ENCODE measurements around the gene NOL12.
"Not testable (repeated sequence)": the region's sequence is repeated elsewhere in the genome, so short reads cannot be mapped to it uniquely, and the experiment has no call there.

Gene NOL12

DNA sequence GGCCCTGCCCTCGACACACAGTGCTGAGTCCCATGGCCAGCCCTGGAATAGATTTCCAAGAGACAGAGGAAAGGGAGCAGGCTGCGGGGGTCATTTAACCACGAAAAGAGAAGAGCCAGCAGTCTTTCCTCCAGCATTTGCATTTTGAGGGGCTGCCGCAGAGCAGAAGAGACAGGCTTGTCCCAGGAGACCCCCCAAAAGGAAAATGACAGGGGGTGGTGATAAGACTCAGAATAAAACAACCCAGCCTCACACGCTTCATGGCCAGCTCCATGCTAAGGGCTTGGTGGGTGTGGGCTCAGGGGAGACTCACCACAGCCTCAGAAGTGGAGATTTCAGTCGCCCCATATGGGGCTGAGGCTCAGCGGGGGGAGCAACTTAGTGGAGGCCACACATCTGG is 27.6 kb downstream of the NOL12 start:
- DNase-seq (ENCODE audit: low read depth): no peak

DNA sequence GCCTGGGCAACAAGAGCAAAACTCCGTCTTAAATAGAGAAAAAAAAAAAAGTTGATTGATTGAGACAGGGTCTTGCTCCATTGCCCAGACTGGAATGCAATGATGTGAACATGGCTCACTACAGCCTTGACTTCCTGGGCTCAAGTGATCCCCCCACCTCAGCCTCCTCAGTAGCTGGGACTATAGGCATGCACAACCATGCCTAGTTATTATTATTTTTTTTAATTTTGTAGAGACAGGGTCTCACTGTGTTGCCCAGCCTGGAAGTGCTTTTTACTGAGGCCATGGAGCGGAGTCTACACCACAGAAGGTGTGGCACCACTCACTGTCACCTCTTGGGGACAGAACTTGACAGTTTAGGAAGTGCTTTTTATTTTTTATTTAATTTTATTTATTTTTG is 28.5 kb downstream of the NOL12 start:
- DNase-seq (ENCODE audit: low read depth): no peak

DNA sequence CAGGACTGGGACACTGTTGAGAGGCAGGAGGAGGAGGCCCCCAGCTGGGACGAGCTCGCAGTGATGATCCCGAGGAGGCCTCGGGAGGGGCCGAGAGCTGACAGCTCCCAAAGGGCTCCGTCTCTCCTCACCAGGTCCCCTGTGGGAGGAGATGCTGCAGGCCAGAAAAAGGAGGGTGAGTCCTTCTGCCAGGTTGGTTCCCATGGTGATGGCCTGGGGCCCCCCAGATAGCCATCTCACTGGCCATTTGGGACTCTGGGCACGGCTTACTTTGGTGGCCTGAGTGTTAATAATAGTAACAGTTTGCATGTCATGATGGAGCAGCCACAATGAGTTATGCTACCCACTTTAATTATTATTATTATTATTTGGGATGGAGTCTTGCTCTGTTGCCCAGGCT is 29.6 kb downstream of the NOL12 start:
- DNase-seq (ENCODE audit: low read depth): no peak

DNA sequence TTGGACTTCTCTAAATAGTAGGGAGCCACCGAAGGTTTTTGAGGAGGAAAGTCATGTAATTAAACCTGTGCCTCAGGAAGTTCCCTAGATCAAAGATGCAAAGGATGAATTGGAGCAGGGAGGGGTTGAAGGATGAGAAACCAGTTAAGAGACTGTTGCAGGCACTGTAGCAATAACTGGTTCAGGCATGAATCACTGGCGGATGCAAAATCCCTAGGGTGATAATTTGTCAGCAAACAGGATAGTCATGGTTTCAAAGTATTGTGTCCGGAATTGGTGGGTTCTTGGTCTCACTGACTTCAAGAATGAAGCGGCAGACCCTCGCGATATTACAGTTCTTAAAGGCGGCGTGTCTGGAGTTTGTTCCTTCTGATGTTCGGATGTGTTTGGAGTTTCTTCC is 30.6 kb downstream of the NOL12 start:
- DNase-seq (ENCODE audit: low read depth): peak; percentile 50

DNA sequence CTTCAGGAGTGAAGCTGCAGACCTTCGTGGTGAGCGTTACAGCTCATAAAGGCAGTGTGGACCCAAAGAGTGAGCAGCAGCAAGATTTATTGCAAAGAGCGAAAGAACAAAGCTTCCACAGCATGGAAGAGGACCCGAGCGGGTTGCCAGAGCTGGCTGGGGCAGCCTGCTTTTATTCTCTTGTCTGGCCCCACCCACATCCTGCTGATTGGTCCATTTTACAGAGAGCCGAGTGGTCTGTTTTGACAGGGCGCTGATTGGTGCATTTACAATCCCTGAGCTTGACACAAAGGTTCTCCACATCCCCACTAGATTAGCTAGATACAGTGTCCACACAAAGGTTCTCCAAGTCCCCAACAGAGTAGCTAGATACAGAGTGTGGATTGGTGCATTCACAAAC is 31.1 kb downstream of the NOL12 start:
- not testable (repeated sequence) for DNase-seq (ENCODE audit: low read depth)

DNA sequence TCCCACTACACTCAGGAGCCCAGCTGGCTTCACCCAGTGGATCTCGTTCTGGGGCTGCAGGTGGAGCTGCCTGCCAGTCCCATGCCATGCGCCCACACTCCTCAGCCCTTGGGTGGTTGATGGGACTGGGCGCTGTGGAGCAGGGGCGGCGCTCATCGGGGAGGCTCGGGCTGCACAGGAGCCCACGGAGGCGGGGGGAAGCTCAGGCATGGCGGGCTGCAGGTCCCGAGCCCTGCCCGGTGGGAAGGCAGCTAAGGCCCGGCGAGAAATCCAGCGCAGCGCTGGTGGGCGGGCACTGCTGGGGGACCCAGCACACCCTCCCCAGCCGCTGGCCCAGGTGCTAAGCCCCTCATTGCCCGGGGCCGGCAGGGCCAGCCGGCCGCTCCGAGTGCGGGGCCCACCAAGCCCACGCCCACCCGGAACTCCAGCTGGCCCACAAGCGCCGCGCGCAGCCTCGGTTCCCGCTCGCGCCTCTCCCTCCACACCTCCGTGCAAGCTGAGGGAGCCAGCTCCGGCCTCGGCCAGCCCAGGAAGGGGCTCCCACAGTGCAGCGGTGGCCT is 31.7 kb downstream of the NOL12 start:
- DNase-seq (ENCODE audit: low read depth): not testable (repeated sequence)

DNA sequence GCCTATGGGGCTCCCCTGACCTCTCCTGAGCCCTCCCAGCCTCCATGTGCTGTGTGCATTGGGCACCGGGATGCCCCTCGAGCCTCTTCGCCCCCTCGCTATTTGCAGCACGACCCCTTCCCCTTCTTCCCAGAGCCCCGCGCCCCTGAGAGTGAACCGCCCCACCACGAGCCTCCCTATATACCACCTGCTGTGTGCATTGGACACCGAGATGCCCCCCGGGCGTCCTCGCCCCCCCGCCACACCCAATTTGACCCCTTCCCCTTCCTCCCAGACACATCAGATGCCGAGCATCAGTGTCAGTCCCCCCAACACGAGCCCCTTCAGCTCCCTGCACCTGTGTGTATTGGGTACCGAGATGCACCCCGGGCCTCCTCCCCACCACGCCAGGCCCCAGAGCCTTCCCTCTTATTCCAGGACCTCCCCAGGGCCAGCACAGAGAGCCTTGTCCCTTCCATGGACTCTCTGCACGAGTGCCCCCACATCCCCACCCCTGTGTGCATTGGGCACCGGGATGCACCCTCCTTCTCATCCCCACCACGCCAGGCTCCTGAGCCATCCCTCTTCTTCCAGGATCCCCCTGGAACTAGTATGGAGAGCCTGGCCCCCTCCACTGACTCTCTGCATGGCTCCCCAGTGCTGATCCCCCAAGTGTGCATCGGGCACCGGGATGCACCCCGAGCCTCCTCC is 39.6 kb downstream of the NOL12 start:
- DNase-seq (ENCODE audit: low read depth): no peak

DNA sequence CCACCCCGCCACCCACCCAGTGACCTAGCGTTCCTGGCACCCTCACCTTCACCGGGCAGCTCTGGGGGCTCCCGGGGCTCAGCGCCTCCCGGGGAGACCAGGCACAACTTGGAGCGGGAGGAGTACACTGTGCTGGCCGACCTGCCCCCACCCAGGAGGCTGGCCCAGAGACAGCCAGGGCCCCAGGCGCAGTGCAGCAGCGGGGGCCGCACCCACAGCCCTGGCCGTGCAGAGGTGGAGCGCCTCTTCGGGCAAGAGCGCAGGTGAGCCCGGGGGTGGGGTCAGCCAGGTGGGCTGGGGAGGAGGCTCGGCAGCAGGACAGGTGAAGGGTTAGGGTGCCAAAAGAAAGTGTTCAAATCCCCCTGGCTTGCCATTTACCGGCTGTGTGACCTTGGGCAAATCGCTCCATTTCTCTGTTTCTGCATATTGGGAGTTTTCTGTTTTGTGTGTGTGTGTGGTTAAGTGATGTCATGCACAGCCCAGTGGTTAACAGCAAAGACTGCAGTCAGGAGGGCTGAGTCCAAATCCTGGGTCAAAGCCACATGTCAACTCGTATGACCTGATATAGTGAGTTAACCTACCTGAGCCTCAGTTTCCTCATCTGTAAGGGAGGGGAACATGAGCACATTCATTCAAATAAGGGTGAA is 40.2 kb downstream of the NOL12 start:
- DNase-seq (ENCODE audit: low read depth): peak; percentile 40

DNA sequence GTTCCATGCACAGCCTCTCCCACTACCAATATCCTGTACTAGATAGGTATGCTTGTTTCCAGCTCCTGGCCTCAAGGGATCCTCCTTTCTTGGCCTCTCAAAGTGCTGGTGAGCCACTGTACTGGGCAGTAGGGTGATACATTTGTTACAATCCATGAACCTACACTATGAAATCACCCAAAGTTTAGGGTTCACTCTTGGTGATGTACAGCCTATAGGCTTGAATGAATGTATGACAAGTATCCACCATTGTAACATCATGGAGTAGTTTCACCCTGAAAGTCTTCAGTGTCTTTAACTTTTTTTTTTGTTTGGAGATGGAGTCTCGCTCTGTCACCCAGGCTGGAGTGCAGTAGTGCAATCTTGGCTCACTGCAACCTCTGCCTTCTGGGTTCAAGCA is 42.5 kb downstream of the NOL12 start:
- no peak for DNase-seq (ENCODE audit: low read depth)

DNA sequence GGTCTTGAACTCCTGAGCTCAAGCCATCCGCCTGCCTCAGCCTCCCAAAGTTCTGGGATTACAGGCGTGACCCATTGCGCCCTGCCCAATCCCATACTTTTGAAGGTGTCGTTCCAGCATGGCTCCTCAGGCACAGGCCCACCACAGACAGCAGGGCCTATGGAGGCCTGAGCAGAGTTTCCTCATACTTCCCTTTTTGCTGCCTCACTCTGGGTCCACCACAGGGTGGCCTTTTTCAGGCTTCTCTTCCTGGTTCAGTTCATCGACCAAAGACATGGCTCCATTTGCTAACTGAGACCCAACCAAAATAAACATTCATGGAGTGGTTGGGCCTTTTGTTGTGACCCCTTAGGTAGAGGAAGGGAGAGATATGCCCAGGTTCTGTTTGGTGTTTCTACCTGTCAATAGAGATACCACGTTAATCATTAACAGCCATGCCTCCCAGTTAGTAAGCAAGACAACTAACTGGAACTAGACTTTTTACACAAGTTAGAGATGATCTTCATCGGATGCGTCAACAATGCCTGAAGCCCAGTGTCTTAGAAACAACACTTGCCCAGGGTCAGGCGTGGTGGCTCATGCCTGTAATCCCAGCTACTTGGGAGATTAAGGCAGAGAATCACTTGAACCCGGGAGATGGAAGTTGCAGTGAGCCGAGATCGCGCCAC is 45.8 kb downstream of the NOL12 start:
- DNase-seq (ENCODE audit: low read depth): no peak

DNA sequence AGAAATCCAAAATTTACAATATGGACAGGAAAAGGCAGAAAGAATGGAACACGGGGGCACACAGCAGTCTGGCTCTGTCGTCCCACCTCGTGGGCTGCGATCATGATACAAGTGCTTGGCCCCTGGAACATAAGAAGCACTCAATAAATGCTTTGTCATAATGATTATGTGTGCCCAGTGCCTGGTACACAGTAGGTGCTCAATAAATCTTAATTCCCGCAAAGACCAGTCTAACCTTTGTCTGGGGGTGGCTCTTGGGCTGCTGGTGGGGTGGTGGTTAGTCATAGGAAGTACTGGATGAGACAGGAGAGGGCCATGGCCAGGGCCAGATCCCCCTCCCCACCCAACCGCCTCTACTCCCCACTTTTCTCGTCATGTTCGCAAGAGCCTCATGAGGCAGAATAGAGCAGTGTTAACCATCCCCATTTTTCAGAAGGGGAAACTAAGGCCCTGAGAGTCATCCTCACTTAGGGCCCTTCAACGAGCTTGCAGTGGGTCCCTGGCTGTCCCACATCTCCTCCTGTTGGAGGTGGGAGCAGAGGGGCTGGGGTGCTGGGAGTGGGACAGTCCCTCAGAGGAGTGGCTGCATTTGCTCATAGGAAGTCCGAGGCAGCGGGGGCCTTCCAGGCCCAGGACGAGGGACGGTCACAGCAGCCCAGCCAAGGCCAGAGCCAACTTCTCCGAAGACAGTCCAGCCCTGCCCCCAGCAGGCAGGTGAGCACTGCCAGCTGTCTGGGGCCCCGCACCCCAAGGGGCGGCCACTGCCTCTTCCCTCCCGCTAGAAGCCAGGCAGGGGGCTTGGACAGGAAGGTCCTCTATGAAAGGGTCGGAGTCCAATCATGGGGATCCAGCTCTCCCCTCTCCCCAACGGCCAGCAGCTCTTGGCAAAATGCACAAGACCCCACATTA is 46.8 kb downstream of the NOL12 start:
- no peak for DNase-seq (ENCODE audit: low read depth)

DNA sequence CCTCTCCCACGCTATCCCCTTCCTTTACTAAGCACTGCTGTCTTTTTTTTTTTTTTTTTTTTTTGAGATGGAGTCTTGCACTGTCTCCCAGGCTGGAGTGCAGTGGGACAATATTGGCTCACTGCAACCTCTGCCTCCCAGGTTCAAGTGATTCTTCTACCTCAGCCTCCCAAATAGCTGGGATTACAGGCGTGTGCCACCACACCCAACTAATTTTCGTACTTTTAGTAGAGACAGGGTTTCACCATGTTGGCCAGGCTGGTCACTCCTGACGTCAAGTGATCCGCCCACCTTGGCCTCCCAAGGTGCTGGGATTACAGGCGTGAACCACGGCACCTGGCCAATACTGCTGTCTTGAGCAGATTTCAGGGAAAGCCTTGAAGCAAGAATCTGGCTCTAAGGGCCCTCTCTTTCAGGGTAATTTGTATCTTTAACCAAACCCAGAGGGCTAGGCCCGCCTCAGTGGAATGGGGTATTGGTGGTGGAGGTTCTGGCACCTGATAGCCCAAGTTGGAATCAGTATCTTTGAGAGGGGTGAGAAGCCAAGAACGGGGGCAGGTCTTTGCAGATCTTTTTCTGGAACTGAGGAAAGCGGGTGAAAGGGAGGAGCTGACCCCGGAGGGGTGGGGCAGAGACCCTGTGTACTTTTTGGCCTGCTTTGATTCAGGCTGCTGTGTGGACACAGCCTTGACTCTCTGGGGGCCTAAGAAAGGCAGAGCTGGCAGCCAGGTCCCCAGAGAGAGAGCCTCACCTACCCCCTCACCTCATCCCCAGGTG is 47.7 kb downstream of the NOL12 start:
- no peak for DNase-seq (ENCODE audit: low read depth)

DNA sequence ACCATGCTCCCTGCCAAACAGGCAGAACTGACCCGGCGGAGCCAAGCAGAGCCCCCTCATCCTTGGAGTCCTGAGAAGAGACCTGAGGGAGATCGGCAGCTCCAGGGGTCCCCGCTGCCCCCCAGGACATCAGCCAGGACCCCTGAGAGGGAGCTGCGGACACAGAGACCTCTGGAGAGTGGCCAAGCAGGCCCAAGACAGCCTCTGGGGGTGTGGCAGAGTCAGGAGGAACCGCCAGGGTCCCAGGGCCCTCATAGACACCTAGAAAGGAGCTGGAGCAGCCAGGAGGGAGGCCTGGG is 48.2 kb downstream of the NOL12 start:
- no peak for DNase-seq (ENCODE audit: low read depth)

DNA sequence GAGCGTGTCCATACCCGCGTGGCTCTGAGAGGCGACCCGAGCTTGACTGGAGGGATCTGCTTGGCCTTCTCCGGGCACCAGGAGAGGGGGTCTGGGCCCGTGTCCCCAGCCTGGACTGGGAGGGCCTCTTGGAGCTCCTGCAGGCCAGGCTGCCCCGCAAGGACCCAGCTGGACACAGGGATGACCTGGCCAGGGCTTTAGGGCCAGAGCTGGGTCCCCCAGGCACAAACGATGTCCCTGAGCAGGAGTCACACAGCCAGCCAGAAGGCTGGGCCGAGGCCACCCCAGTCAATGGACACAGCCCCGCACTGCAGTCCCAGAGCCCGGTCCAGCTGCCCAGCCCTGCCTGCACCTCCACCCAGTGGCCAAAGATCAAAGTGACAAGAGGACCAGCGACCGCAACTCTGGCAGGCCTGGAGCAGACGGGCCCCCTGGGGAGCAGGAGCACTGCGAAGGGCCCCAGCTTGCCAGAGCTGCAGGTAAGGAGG is 48.9 kb downstream of the NOL12 start:
- no peak for DNase-seq (ENCODE audit: low read depth)

DNA sequence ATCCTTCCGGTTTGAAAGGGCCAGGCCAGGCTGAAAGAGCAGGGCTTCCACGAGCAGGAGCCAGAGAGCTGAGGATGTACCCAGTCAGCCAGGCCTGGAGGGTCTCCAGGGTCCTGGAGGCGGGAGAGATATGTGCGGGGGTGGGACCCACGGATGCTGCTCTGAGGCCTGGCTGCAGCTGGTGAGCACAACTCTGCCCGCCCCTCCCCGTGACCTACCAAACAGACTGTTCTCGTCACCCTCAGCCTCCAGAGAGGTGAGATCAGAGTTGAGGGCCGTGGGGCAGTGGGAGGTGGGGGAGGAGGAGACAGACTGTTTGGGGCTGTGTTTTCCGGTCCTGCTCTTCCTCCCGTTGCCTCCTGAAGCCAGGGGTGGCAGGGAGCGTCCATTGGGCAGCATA is 52.9 kb downstream of the NOL12 start:
- peak; percentile 34 for DNase-seq (ENCODE audit: low read depth)

DNA sequence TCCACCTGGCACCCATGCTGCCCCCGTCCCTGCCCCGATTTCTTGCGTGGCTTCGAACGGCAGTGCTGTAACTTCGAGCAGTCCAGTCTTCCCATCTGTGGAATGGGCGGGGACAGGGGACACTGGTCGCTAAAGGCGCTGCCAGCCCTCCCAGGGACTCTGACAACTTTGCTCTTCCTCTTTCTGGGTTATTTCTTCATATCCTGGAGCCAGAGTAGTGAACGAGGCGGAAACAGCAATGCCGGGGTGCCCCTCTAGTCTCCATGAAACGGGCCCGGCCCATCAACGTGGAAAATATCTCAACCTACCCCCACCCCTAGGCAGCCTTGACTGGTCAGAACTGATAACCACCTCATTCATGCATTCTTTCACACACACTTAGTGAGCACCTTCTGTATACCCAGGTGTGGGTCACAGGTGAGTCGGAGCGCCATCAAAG is 53.5 kb downstream of the NOL12 start:
- DNase-seq (ENCODE audit: low read depth): no peak

DNA sequence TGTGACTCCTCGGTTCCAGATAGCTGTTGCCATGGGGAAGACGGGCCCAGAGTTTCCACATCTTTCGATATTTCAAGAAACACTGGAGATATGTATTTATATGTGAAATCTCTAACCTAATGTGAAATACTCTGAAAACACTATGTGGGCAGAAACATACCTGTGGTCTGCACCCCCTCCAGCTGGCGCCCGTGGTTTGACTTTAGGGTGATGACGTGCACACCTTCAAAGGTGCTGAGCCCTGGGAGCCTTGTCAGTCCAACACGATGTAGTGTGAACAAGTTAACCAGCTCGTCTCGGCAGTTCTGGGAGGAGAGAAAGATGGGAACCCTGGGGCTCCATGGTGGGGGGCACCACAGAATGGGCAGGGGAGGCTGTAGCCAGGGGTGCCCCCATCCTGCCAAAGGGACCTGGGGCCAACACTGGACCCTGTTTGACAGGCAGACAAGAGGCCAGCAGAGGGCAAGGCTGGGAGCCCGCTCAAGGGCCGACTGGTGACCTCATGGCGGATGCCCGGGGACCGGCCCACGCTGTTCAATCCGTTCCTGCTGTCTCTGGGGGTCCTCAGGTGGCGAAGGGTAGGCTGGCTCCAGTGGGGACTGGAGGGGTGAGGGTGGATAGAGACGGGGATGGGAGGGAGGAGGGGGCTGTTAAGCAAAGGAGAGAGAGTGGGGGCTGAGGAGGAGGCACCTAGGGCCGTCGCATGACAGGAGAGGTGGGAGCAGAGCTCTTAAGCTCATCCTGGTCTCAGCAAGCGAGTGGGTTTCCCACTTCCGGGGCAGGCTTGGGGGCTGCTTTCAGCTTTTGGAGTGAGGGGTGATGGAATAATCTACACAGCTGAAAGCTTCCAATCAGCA is 54.5 kb downstream of the NOL12 start:
- no peak for DNase-seq (ENCODE audit: low read depth)

DNA sequence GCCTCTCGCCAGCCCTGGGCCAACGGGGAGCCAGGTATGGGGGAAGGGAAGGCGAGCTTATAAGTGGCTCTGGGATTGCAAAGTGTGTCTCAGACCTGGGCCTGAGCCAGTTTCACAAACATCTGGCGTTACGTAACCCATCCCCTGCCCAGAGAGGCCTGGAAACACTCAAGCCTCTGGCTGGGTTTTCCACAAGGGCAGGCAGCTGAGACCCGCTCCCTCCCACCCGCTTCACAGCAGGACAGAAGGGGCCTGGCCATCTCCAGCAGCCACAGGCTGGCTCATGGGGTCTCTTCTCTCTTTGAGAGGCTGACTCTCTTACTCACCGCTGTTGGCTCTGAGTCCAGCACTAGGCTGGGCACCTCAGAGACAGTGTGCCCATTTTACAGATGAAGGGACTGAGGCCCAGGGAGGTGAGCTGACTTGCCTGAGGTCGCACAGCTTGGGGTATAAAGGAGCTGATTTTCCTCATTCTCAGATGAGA is 55.2 kb downstream of the NOL12 start:
- peak; percentile 85 for DNase-seq (ENCODE audit: low read depth)

DNA sequence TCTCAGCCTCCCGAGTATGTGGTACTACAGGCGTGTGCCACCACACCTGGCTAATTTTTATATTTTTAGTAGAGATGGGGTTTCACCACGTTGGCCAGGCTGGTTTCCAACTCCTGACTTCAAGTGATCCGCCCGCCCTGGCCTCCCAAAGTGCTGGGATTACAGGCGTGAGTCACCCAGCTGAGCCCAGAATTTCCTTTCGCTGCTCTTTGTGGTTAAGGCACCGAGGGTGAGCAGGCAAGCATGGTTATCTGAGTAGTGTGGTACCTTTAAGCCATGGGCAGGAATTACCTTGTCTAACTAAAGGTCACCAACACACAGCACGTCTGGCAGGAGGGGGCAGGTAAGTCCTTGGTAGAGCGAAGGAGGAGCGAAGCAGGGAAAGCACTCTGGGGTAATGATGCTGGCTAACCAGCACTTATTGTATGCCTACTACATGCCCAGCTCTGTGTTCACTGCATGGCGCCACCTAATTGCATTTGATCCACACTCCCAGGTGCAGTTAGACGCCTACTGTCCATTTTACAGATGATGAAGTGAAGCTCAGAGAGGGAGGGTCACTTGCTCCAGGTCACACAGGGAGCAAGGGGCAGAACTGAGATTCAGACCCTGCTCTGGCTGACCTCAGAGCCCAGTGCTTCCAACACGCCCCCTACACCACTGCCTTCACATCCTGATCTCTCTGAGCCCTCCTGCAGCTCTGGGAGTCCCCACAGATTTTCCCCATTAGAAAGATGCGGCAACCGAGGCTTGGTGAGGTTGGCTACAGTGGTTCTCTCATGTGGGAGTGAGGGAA is 56.4 kb downstream of the NOL12 start:
- DNase-seq (ENCODE audit: low read depth): peak; percentile 83

Measured in stromal cell of bone marrow (primary cell).